Measurements from ENCODE around the gene TGM5.

TGM5 gene

DNA sequence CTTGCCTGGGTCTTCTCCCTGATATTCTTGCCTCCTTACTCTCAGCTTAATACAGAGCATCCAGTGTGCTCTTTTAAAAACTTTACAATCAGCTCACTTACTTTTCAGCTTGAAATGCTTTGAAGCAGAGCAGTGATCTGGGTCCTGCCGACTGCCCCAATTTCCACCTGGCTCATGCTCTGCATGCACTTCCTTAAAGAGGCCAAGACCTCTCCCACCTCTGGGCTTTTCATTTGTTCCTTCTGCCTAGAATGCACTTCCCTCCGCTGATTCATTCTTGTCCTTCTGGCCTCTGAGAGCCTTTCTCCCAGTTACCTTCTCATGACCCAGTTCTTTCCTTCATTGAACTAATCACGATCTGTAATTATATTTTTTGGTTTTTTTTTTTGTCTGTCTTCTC is 83.5 kb downstream of the TGM5 start:
- no peak for DNase-seq
- intact Hi-C loops (cut with DNase I), result no loop called here

Measured in head of caudate nucleus (tissue), 42 donors.